ENCODE measurements around the gene CC2D1A.
A peak's percentile ranks its signal among the peaks of the same experiment; 100 is the strongest.

CC2D1A gene

GRCh38 chr19:13866463-13867046, 39.4 kb upstream of the CC2D1A start:
- intact Hi-C loops (cut with DNase I; ENCODE audit: low total_unique reads) = no loop called here
- no peak for TF ChIP-seq CTCF (IDR thresholded peaks at IDR 0.05)
- H3K4me3 ChIP-seq = peak overlapping the region; percentile 62 to 71

GRCh38 chr19:13868663-13869062, 37.3 kb upstream of the CC2D1A start:
- H3K27ac ChIP-seq = no peak overlapping the region
- no peak for DNase-seq

More at GRCh38 chr19:13866463-13867046, 39.4 kb upstream of the CC2D1A start:
- Histone ChIP-seq H3K9me3 (no peaks in the 10 kb centered on the region), H3K27me3 (peaks cover 0 to 3% of the 10 kb centered on the region in 2 donors), H3K4me1 (peaks cover 0 to 33% (median 15%) of the 10 kb centered on the region in 4 donors), H3K36me3 (no peaks in the 10 kb centered on the region), H3K27ac (peak overlapping the region in 1 of 2 donors; percentile 41)
- no peak for DNase-seq

GRCh38 chr19:13869281-13869680, 36.7 kb upstream of the CC2D1A start:
- Histone ChIP-seq H3K27ac (no peak overlapping the region), H3K4me1 (peaks cover 0 to 30% (median 16%) of the 10 kb centered on the region in 4 donors), H3K27me3 (peaks cover 0 to 9% of the 10 kb centered on the region in 2 donors), H3K36me3 (no peaks in the 10 kb centered on the region), H3K4me3 (no peak overlapping the region), H3K9me3 (no peaks in the 10 kb centered on the region)
- no peak for DNase-seq
- TF ChIP-seq CTCF (IDR thresholded peaks at IDR 0.05) = no peak
- intact Hi-C loops (cut with DNase I; ENCODE audit: low total_unique reads) = no loop called here

More at GRCh38 chr19:13868663-13869062, 37.3 kb upstream of the CC2D1A start:
- H3K4me3 ChIP-seq = no peak overlapping the region
- H3K4me1 ChIP-seq = peaks cover 0 to 35% (median 18%) of the 10 kb centered on the region in 4 donors
- H3K9me3 ChIP-seq = no peaks in the 10 kb centered on the region
- TF ChIP-seq CTCF (IDR thresholded peaks at IDR 0.05) = no peak
- H3K27me3 ChIP-seq = peaks cover 0 to 9% of the 10 kb centered on the region in 2 donors
- H3K36me3 ChIP-seq = no peaks in the 10 kb centered on the region
- intact Hi-C loops (cut with DNase I; ENCODE audit: low total_unique reads) = no loop called here

- peaks cover 0 to 18% (median 11%) of the 10 kb centered on the region in 4 donors for H3K4me1 ChIP-seq
- peaks cover 0 to 9% of the 10 kb centered on the region in 2 donors for H3K27me3 ChIP-seq
- no peaks in the 10 kb centered on the region for H3K9me3 ChIP-seq
- TF ChIP-seq CTCF (IDR thresholded peaks at IDR 0.05) = no peak
- no peak for DNase-seq
- intact Hi-C loops (cut with DNase I; ENCODE audit: low total_unique reads) = no loop called here
- no peaks in the 10 kb centered on the region for H3K36me3 ChIP-seq
- no peak overlapping the region for H3K27ac ChIP-seq
- no peak overlapping the region for H3K4me3 ChIP-seq
Measured at GRCh38 chr19:13870873-13871272, 35.1 kb upstream of the CC2D1A start.

GRCh38 chr19:13872339-13872694, 33.7 kb upstream of the CC2D1A start:
- DNase-seq = no peak
- Histone ChIP-seq H3K36me3 (no peaks in the 10 kb centered on the region), H3K4me1 (peaks cover 0 to 11% (median 9%) of the 10 kb centered on the region in 4 donors), H3K27me3 (peaks cover 0 to 9% of the 10 kb centered on the region in 2 donors), H3K4me3 (no peak overlapping the region), H3K9me3 (no peaks in the 10 kb centered on the region), H3K27ac (no peak overlapping the region)
- intact Hi-C loops (cut with DNase I; ENCODE audit: low total_unique reads) = loop anchor here (1.0 kb wide), 1 partner anchor 312 kb away; no protein-coding TSS in a partner anchor
- no peak for TF ChIP-seq CTCF (IDR thresholded peaks at IDR 0.05)
